BE2C (cell line): Measurements from ENCODE around the gene QKI.

Experiments
- DNase-seq: peaks from one replicate; pipeline ENCODE4 v3.0.0-alpha.2; 2020
- H3K27me3 ChIP-seq: fragments of 250-450 bp; sonication (Bioruptor Pico); 2 replicates; pipeline ENCODE4 v1.5.1; 2020; ENCODE audit warnings: mild to moderate bottlenecking
- H3K36me3 ChIP-seq: fragments of 250-450 bp; sonication (Bioruptor Pico); 2 replicates; pipeline ENCODE4 v1.5.1; 2020; ENCODE audit warnings: mild to moderate bottlenecking
- H3K4me1 ChIP-seq: fragments of 250-450 bp; sonication (Bioruptor Pico); 2 replicates; pipeline ENCODE4 v1.5.1; 2020
- H3K4me3 ChIP-seq: 2 replicates; pipeline ENCODE4 v1.5.1; 2011; ENCODE audit warnings: low read depth, low read length
- H3K9me3 ChIP-seq: fragments of 250-450 bp; sonication (Bioruptor Pico); 2 replicates; pipeline ENCODE4 v1.5.1; 2020
- TF ChIP-seq, protein P1 (sequence below): IDR thresholded peaks from 2 replicates; pipeline ENCODE4 v1.5.1; 2012; ENCODE audit warnings: mild to moderate bottlenecking, low read depth, low read length

The QKI gene

DNA sequence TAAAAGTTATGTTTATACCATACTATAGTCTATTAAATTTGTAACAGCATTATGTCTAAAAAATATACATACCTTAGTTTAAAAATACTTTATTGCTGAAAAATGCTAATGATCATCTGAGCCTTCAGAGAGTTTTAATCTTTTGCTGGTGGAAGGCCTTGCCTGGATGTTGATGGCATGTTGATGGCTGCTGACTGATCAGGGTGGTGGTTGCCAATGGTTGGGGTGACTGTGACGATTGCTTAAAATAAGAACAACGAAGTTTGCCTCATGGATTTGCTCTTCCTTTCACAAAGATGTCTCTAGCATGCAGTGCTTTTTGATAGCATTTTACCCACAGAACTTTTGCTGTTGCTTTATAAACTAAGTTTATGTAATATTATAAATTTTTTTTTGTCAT lies 68.6 kb downstream of the QKI start:
- no peak for DNase-seq
- TF ChIP-seq, protein P1, sequence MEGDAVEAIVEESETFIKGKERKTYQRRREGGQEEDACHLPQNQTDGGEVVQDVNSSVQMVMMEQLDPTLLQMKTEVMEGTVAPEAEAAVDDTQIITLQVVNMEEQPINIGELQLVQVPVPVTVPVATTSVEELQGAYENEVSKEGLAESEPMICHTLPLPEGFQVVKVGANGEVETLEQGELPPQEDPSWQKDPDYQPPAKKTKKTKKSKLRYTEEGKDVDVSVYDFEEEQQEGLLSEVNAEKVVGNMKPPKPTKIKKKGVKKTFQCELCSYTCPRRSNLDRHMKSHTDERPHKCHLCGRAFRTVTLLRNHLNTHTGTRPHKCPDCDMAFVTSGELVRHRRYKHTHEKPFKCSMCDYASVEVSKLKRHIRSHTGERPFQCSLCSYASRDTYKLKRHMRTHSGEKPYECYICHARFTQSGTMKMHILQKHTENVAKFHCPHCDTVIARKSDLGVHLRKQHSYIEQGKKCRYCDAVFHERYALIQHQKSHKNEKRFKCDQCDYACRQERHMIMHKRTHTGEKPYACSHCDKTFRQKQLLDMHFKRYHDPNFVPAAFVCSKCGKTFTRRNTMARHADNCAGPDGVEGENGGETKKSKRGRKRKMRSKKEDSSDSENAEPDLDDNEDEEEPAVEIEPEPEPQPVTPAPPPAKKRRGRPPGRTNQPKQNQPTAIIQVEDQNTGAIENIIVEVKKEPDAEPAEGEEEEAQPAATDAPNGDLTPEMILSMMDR: no peak
- Histone ChIP-seq H3K36me3 (peaks cover 10% of the 10 kb centered on the region), H3K4me1 (peaks cover 13% of the 10 kb centered on the region), H3K27me3 (no peaks in the 10 kb centered on the region), H3K9me3 (no peaks in the 10 kb centered on the region), H3K4me3 (no peak overlapping the region)

DNA sequence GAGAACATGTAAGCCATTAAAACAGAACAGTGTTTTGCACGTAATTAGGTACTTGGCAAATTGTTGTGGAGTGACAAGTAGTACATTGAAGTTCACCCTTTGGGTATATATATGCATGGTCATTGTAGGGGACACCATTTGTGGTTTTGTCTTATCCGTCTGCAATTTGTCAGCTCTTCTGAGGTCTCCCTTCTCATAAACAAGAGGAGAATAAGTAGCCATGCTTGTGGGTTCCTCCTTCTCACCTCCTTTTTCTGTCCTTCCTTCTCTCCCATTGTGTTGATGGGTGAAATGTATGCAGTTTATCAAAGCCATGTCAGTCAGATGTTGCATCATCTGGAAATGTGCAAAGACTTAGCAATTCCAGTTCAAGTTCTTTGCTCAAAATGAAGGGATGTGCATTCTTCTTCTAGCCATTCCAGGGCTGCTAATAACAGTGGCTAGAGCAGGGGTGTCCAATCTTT lies 70.9 kb downstream of the QKI start:
- Histone ChIP-seq H3K27me3 (no peaks in the 10 kb centered on the region), H3K4me3 (no peak overlapping the region), H3K9me3 (no peaks in the 10 kb centered on the region), H3K4me1 (peaks cover 13% of the 10 kb centered on the region), H3K36me3 (no peaks in the 10 kb centered on the region; the same call in 1 of the 2 replicates)
- DNase-seq: no peak
- TF ChIP-seq, protein P1: no peak

DNA sequence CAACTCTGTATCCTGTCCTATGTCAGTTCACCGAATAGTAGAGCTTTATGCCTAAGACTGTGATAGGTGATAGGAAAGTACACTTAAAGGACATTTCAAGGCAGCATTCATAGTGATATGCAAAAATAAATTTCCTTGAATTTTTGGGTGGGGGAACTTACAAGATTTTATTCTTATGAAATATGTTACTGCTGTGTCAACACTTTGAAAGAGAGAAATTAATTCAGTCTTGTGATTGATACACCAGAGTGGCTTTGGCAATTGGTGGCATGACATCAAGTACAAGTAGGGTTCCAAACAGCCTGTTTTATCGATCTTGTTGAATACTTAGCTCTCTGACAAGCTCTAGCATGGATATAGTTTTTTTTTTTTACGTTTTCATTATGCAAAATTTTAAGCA lies 72.3 kb downstream of the QKI start:
- Histone ChIP-seq H3K9me3 (no peaks in the 10 kb centered on the region), H3K36me3 (no peaks in the 10 kb centered on the region; the same call in 1 of the 2 replicates), H3K4me3 (no peak overlapping the region), H3K27me3 (no peaks in the 10 kb centered on the region), H3K4me1 (peaks cover 13% of the 10 kb centered on the region)
- DNase-seq: no peak
- TF ChIP-seq, protein P1: no peak

DNA sequence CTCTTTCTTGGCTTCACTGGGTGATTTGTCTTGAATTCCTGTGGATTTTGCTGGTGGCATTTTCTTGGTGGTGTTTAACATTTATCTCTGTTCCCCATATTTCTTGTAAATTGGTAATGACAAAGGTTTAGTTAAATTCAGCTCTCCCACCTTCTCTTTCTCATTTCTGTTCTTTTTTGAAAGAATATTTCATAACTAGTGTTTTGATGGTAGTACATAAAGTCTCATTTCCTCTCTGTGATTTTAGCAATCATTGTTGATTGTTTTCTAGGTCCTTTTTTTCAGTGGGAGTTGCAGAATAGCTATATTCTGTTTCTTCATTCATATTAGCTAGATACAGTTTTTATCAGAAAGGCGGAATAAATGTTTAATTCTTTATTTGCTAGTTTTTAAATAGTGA lies 73.1 kb downstream of the QKI start:
- Histone ChIP-seq H3K4me1 (peaks cover 9% of the 10 kb centered on the region), H3K4me3 (no peak overlapping the region), H3K9me3 (no peaks in the 10 kb centered on the region), H3K27me3 (no peaks in the 10 kb centered on the region), H3K36me3 (no peaks in the 10 kb centered on the region)
- no peak for DNase-seq
- TF ChIP-seq, protein P1: no peak

DNA sequence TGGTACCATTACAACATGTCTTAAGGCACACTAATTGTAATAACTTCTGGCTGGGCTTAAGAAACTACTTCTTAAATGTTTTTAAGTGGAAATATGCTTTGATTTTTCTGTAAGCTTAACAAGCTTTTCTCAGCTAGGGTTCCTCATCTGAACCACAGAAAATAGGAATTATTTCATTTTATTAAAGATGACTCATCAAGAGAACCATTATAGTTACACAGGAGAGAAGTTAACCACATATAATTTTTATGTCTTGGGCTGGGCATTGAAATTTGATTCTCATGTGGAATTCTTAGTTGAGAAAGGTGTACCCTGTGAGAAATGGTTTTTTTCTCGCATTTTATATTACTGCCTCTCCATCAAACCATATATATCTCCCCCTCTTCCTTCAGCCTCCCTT lies 75.1 kb downstream of the QKI start:
- DNase-seq: no peak
- Histone ChIP-seq H3K4me3 (no peak overlapping the region), H3K4me1 (no peaks in the 10 kb centered on the region; the same call in 1 of the 2 replicates), H3K9me3 (no peaks in the 10 kb centered on the region), H3K27me3 (no peaks in the 10 kb centered on the region), H3K36me3 (no peaks in the 10 kb centered on the region)
- TF ChIP-seq, protein P1: no peak

DNA sequence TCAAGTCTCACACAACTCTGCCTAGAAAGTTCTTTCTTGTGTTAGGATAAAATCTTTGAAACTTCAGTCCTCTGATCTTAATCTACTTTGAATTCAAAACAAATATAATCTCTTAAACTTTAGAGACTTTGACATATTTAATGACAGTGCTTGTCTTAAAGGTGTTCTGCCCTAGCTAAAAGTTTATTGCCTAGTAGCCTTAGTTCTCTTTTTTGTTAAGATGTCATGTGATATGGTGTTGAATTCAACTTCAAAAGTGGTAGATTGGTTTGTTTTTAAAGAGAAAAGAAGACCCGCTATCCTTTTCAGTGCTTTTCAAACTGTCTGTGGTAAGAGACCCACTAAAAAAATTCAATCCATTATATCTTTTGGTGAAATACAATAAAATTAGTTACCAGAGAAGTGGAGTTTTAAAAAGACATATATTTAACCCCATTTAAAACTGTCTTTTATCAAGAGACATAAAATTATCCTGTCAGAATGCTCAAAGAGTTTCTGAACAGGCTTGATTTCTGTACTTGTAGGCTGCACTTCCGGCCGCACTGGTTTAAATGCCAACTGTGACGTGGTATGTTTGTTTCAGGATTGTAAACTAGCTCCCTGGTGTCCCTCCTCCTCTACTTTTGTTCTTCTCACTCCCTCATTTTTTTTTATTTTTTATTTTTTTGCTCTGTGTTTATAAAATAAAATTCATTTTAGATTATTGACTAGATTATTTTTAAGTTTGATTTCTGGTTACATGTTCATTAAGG lies 76.5 kb downstream of the QKI start:
- no peak overlapping the region for H3K4me3 ChIP-seq
- DNase-seq: no peak

More for the DNA sequence above, 76.5 kb downstream of the QKI start:
- H3K9me3 ChIP-seq: no peaks in the 10 kb centered on the region
- no peaks in the 10 kb centered on the region; the same call in 1 of the 2 replicates for H3K4me1 ChIP-seq
- no peaks in the 10 kb centered on the region for H3K27me3 ChIP-seq
- no peaks in the 10 kb centered on the region for H3K36me3 ChIP-seq
- TF ChIP-seq, protein P1: no peak
